Pancreas (tissue), 10 donors: ENCODE results near the gene SERPINB6. TPM values are rescaled to one million over a fixed set of nuclear protein-coding genes. Genes with fewer than 3 reads are reported as not detected.
"Not testable (repeated sequence)": the region's sequence is repeated elsewhere in the genome, so short reads cannot be mapped to it uniquely, and the experiment has no call there.

ENCODE experiments used
- ATAC-seq, 4 donors: fragments of 200-7000 bp; cut with Tn5 transposase; one replicate each; pipeline versions ENCODE4 v1.8.0 to v1.9.1; 2020; ENCODE audit warnings: mild to moderate bottlenecking in 4 of 4, moderate library complexity in 4 of 4
- DNase-seq, 6 donors: peaks; one replicate each; pipeline ENCODE4 v3.0.0-alpha.2; 2020
- FAIRE-seq: peaks from 2 replicates; lab custom pipeline; 2012; peaks lifted over from hg19 to GRCh38; lab: Jason Lieb, UNC
- H3K27ac ChIP-seq, 4 donors: fragments of 200-600 bp; sonication (generic); 1 replicate in 3 of 4; 2 replicates in 1 of 4; pipeline versions ENCODE4 v1.5.0 to v1.8.0; 2020
- H3K27me3 ChIP-seq, 4 donors: fragments of 200-600 bp; one replicate each; pipeline ENCODE4 v1.8.0; 2021
- H3K36me3 ChIP-seq, 3 donors: fragments of 200-600 bp; sonication (generic) in 1 of 3; one replicate each; pipeline versions ENCODE4 v1.5.0 to v1.8.0; 2020 to 2021
- H3K4me1 ChIP-seq, 3 donors: fragments of 200-600 bp; one replicate each; pipeline ENCODE4 v1.8.0; 2021
- H3K4me3 ChIP-seq, 4 donors: fragments of 200-600 bp; sonication (generic) in 2 of 4; one replicate each; pipeline versions ENCODE4 v1.5.0 to v1.8.0; 2020 to 2021
- H3K9me3 ChIP-seq, 4 donors: fragments of 200-600 bp; one replicate each; pipeline ENCODE4 v1.8.0; 2021
- CTCF ChIP-seq, 4 donors: fragments of 200-600 bp; sonication (generic) in 3 of 4; IDR thresholded peaks; one replicate each; pipeline versions ENCODE4 v1.5.0 to v1.8.0; 2021; ENCODE audit warnings: antibody characterized with exemption in 4 of 4
- WGBS, 2 donors: extraction: QIAGEN DNeasy Blood & Tissue Kit; methylation state at CpG; one replicate each; pipeline ENCODE4 v1.1.7; 2013; 5-methylcytosine and 5-hydroxymethylcytosine counted together
- intact Hi-C, 3 donors: fragments of 100-400 bp; cut with DNase I; formaldehyde crosslinking; loops; one replicate each; pipeline versions ENCODE4 v1.11.1 to v1.14.2; 2022
- polyA plus RNA-seq, 2 donors: library from polyadenylated mRNA; stranded (reverse); fragments of 200-250 nt; gene quantifications; one replicate each; pipeline ENCODE4 v1.2.3, GENCODE V29; 2013
- total RNA-seq, 6 donors: library from RNA; stranded (reverse); fragmentation: NEBNext Ultra II Directional in 4 of 6; extraction: Animal tissue kit (Norgen Biotek cat#: 25700) in 4 of 6; gene quantifications; one replicate each; pipeline versions ENCODE4 v1.2.1 to v1.2.4, GENCODE V29; 2021 to 2023
- donor health status: healthy with polysubstance abuse.
- donor health status: DM: no; HTN: no; CAD: no; lungs with moderate emphysema.
- donor health status: DM: no; HTN: no; CAD: no.
- donor health status: control.
- donor health status: control.
- donor health status: Bipolar disorder and iron deficiency.
- donor health status: DM: yes; HTN: yes; CAD: no.
- donor health status: DM: no; HTN: no; CAD: no.
- donor health status: DM: no; HTN: no; CAD: no.
- donor health status: DM: yes; HTN: yes; CAD: no.

SERPINB6 gene
- total and polyA plus RNA-seq, 8 donors: 77.7 to 193 (median 103) TPM

- H3K27ac ChIP-seq: no peak overlapping the region
- intact Hi-C loops: no loop called here
- no peak for FAIRE-seq
Measured at GRCh38 chr6:2944405-2945152, 26.8 kb downstream of the SERPINB6 start.

GRCh38 chr6:2943564-2943955 lies 27.8 kb downstream of the SERPINB6 start:
- Histone ChIP-seq H3K27ac (no peak overlapping the region), H3K4me3 (no peak overlapping the region), H3K4me1 (no peaks in the 10 kb centered on the region), H3K27me3 (no peaks in the 10 kb centered on the region), H3K36me3 (peaks cover 0 to 16% (median 13%) of the 10 kb centered on the region in 3 donors), H3K9me3 (no peaks in the 10 kb centered on the region)
- ATAC-seq (no peak), DNase-seq (peak in 1 of 6 donors; percentile 18), FAIRE-seq (no peak)
- intact Hi-C loops: no loop called here
- TF ChIP-seq CTCF (IDR thresholded peaks at IDR 0.05): no peak
- 90 to 91% methylated on average over 5 of the region's 5 CpGs for WGBS, 2 donors

More at GRCh38 chr6:2944405-2945152, 26.8 kb downstream of the SERPINB6 start:
- H3K36me3 ChIP-seq: peaks cover 0 to 21% (median 13%) of the 10 kb centered on the region in 3 donors
- H3K4me1 ChIP-seq: no peaks in the 10 kb centered on the region
- H3K4me3 ChIP-seq: no peak overlapping the region
- no peaks in the 10 kb centered on the region for H3K27me3 ChIP-seq
- no peak for TF ChIP-seq CTCF (IDR thresholded peaks at IDR 0.05)
- ATAC-seq: no peak
- no peaks in the 10 kb centered on the region for H3K9me3 ChIP-seq
- WGBS, 2 donors: 68 to 70% methylated on average over 7 of the region's 7 CpGs
- DNase-seq: no peak

GRCh38 chr6:2942914-2943563 lies 28.3 kb downstream of the SERPINB6 start:
- no peaks in the 10 kb centered on the region for H3K27me3 ChIP-seq
- no peak overlapping the region for H3K4me3 ChIP-seq
- H3K27ac ChIP-seq: no peak overlapping the region
- no peaks in the 10 kb centered on the region for H3K4me1 ChIP-seq
- TF ChIP-seq CTCF (IDR thresholded peaks at IDR 0.05): no peak
- no peak for FAIRE-seq
- no peaks in the 10 kb centered on the region for H3K9me3 ChIP-seq
- no peak for DNase-seq
- no peak for ATAC-seq
- WGBS, 2 donors: 58 to 61% methylated on average over 12 of the region's 12 CpGs
- peaks cover 0 to 11% (median 9%) of the 10 kb centered on the region in 3 donors for H3K36me3 ChIP-seq
- intact Hi-C loops: no loop called here

- peak in 1 of 6 donors; percentile 26 for DNase-seq
- not testable (repeated sequence) for H3K4me3 ChIP-seq, FAIRE-seq
Measured at GRCh38 chr6:2942116-2942515, 29.3 kb downstream of the SERPINB6 start.

DNA sequence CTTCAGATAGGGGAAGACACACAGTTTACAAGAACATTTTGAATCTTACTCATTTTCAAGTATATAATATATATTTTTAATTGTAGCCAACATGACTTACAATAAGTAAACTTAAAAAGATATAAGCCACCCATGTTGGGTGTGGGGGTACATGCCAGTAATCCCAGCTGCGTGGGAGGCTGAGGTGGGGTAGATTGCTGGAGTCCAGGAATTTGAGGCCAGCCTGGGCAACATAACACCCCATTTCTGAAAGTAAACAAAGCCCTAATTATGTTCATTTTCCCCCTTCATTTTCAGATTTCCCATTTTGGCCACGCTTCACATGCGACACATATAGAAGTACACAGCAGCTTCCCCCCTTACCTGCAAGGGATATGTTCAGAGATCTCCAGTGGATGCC lies 30.5 kb downstream of the SERPINB6 start:
- Histone ChIP-seq H3K9me3 (no peaks in the 10 kb centered on the region), H3K27ac (no peak overlapping the region), H3K4me3 (no peak overlapping the region), H3K27me3 (no peaks in the 10 kb centered on the region), H3K4me1 (no peaks in the 10 kb centered on the region), H3K36me3 (no peaks in the 10 kb centered on the region)
- intact Hi-C loops: no loop called here
- no peak for TF ChIP-seq CTCF (IDR thresholded peaks at IDR 0.05)
- DNase-seq (no peak), ATAC-seq (no peak), FAIRE-seq (no peak)
- WGBS, 2 donors: 93 to 94% methylated on average over 3 of the region's 3 CpGs

More at GRCh38 chr6:2942116-2942515, 29.3 kb downstream of the SERPINB6 start:
- H3K27ac ChIP-seq, ATAC-seq, H3K4me1 ChIP-seq, intact Hi-C loops, H3K9me3 ChIP-seq, H3K27me3 ChIP-seq, H3K36me3 ChIP-seq: not testable (repeated sequence)
- WGBS, 2 donors: 92 to 96% methylated on average over 21 of the region's 21 CpGs
